ENCODE measurements around the gene FAM83C.

- TF ChIP-seq POLR2A (IDR thresholded peaks at IDR 0.05) (no peak), CTCF (IDR thresholded peaks at IDR 0.05) (no peak)
Measured at GRCh38 chr20:35263532-35264341, 28.5 kb downstream of the FAM83C start.

Measured in uterus (tissue), 2 donors.